ENCODE data around the gene ACADS. TPM values are rescaled to one million over a fixed set of nuclear protein-coding genes. Genes with fewer than 3 reads are reported as not detected.

ACADS gene
- total and polyA plus RNA-seq, 9 of the 15 experiments (the other 6 are each of a cell fraction or from before 2014, with no cell fraction given): 0.06 to 20.3 (median 8.8) TPM

DNA sequence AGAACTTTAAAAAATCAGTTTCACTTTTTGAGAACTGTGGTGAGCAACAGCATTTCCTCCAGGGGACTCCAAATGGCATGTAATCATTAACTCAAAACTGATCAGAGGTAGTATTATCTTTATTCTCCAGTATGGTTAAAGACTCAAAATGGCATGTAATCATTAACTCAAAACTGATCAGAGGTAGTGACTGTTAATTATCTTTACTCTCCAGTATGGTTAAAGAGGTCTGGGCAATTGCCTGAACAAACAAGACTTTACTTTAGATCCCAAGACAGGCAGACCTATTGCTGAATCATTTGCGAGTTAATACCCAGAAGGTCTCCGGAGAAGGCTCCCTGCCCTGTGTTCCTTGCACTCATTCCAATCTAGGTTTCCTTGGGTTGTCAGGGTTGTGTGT, 6.6 kb upstream of the ACADS start (continued):
- TF ChIP-seq, protein P1, sequence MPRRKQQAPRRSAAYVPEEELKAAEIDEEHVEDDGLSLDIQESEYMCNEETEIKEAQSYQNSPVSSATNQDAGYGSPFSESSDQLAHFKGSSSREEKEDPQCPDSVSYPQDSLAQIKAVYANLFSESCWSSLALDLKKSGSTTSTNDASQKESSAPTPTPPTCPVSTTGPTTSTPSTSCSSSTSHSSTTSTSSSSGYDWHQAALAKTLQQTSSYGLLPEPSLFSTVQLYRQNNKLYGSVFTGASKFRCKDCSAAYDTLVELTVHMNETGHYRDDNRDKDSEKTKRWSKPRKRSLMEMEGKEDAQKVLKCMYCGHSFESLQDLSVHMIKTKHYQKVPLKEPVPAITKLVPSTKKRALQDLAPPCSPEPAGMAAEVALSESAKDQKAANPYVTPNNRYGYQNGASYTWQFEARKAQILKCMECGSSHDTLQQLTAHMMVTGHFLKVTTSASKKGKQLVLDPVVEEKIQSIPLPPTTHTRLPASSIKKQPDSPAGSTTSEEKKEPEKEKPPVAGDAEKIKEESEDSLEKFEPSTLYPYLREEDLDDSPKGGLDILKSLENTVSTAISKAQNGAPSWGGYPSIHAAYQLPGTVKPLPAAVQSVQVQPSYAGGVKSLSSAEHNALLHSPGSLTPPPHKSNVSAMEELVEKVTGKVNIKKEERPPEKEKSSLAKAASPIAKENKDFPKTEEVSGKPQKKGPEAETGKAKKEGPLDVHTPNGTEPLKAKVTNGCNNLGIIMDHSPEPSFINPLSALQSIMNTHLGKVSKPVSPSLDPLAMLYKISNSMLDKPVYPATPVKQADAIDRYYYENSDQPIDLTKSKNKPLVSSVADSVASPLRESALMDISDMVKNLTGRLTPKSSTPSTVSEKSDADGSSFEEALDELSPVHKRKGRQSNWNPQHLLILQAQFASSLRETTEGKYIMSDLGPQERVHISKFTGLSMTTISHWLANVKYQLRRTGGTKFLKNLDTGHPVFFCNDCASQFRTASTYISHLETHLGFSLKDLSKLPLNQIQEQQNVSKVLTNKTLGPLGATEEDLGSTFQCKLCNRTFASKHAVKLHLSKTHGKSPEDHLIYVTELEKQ (CRISPR knock-in tag; IDR thresholded peaks at IDR 0.05): no peak
- TF ChIP-seq ZNF174 (CRISPR knock-in tag; IDR thresholded peaks at IDR 0.05): no peak
- no peak for TF ChIP-seq CCAR2 (IDR thresholded peaks at IDR 0.05; ENCODE audit: low read depth, low read length)
- TF ChIP-seq CREBBP (IDR thresholded peaks at IDR 0.05; ENCODE audit: low read depth, low read length): no peak
- TF ChIP-seq ZFP30 (CRISPR knock-in tag; IDR thresholded peaks at IDR 0.05; ENCODE audit: borderline replicate concordance): no peak
- no peak for TF ChIP-seq SRSF9 (IDR thresholded peaks at IDR 0.05; ENCODE audit: borderline replicate concordance, low read depth, low read length)

Measured in K562 (cell line).